ACC112 (cell line): ENCODE data around the gene EPOP.
"Not testable (repeated sequence)": the region's sequence is repeated elsewhere in the genome, so short reads cannot be mapped to it uniquely, and the experiment has no call there.

Experiments
- H2AFZ ChIP-seq: fragments of 200-600 bp; sonication (generic); one replicate; pipeline ENCODE4 v1.6.0; 2017; ENCODE audit warnings: antibody characterized with exemption, low read length; ENCODE audit not compliant: unreplicated experiment
- H3K27ac ChIP-seq: fragments of 200-600 bp; sonication (generic); 2 replicates; pipeline ENCODE4 v1.5.1; 2014; ENCODE audit warnings: low read depth, mild to moderate bottlenecking, antibody characterized with exemption, low read length, moderate library complexity
- H3K27me3 ChIP-seq: fragments of 200-600 bp; sonication (generic); 2 replicates; pipeline ENCODE4 v1.6.1; 2014; ENCODE audit warnings: mild to moderate bottlenecking, antibody characterized with exemption, low read length, moderate library complexity, mixed read lengths; ENCODE audit not compliant: insufficient read depth
- H3K36me3 ChIP-seq: fragments of 200-600 bp; sonication (generic); 2 replicates; pipeline ENCODE4 v1.6.1; 2016; ENCODE audit warnings: mild to moderate bottlenecking, antibody characterized with exemption, low read length, moderate library complexity, mixed read lengths; ENCODE audit not compliant: insufficient read depth
- H3K4me1 ChIP-seq: fragments of 200-600 bp; sonication (generic); one replicate; pipeline ENCODE4 v1.6.1; 2016; ENCODE audit warnings: low read length, mixed read lengths; ENCODE audit not compliant: insufficient read depth, unreplicated experiment, control insufficient read depth
- H3K4me3 ChIP-seq: fragments of 200-600 bp; sonication (generic); 2 replicates; pipeline ENCODE4 v1.5.1; 2014; ENCODE audit warnings: mild to moderate bottlenecking, low read depth, low read length
- H3K79me2 ChIP-seq: fragments of 200-600 bp; sonication (generic); one replicate; pipeline ENCODE4 v1.6.0; 2016; ENCODE audit warnings: low read length; ENCODE audit not compliant: control insufficient read depth, unreplicated experiment, insufficient read depth

The EPOP gene

GRCh38 chr17:38658741-38659345 is 15.9 kb downstream of the EPOP start:
- Histone ChIP-seq H2AFZ (no peak overlapping the region), H3K4me3 (no peak overlapping the region), H3K79me2 (no peaks in the 10 kb centered on the region)

GRCh38 chr17:38657824-38658740 is 16.7 kb downstream of the EPOP start:
- Histone ChIP-seq H3K27me3 (peaks cover 22% of the 10 kb centered on the region), H3K4me1 (no peaks in the 10 kb centered on the region), H3K36me3 (no peaks in the 10 kb centered on the region), H2AFZ (no peak overlapping the region), H3K27ac (no peak overlapping the region), H3K79me2 (no peaks in the 10 kb centered on the region), H3K4me3 (no peak overlapping the region)

More at GRCh38 chr17:38658741-38659345, 15.9 kb downstream of the EPOP start:
- Histone ChIP-seq H3K27ac (no peak overlapping the region), H3K36me3 (no peaks in the 10 kb centered on the region), H3K4me1 (no peaks in the 10 kb centered on the region), H3K27me3 (peaks cover 14% of the 10 kb centered on the region)

DNA sequence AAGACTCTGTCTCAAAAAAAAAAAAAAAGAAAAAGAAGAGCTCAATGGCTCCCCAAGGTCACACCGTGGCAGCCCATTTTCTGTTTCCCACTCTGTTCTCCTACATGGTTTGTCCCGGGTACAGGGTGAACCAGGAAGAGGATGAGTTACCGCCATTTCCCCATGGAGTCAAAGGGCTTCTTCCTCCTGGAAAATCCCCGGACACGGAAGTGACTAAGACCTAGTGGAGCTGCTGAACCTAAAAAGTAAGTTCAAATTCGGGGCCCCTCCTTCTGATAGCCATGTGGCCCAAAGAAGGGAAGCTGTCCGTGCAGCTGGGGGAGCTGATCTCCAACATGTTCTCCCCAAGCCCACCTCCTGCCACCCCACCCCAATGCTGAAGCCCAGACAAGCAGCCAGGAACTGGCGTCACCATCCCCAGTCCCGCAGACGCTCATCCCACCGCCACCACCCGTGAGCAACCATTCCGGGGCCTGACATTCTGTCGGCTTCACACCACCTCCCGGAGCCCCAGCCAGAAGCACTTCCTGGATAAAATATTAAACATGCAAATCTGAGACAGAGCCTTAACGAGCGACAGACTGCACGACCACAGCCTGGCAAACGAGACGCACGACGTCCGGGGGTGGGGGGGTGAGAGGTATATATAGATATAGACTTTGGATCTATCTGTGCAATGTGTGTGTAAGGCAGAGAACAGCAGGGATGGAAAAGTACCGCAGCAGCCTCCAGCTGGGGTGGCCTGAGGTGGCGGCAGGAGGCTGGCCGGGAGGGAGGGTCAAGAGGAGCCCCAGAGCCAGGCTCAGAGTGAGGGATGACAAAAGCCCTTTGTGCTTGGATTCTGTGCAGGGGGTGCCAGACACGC is 17.6 kb downstream of the EPOP start:
- H3K27ac ChIP-seq = no peak overlapping the region
- no peaks in the 10 kb centered on the region for H3K79me2 ChIP-seq
- no peak overlapping the region for H2AFZ ChIP-seq
- H3K36me3 ChIP-seq = no peaks in the 10 kb centered on the region
- H3K4me3 ChIP-seq = no peak overlapping the region
- H3K27me3 ChIP-seq = peaks cover 22% of the 10 kb centered on the region
- H3K4me1 ChIP-seq = no peaks in the 10 kb centered on the region

DNA sequence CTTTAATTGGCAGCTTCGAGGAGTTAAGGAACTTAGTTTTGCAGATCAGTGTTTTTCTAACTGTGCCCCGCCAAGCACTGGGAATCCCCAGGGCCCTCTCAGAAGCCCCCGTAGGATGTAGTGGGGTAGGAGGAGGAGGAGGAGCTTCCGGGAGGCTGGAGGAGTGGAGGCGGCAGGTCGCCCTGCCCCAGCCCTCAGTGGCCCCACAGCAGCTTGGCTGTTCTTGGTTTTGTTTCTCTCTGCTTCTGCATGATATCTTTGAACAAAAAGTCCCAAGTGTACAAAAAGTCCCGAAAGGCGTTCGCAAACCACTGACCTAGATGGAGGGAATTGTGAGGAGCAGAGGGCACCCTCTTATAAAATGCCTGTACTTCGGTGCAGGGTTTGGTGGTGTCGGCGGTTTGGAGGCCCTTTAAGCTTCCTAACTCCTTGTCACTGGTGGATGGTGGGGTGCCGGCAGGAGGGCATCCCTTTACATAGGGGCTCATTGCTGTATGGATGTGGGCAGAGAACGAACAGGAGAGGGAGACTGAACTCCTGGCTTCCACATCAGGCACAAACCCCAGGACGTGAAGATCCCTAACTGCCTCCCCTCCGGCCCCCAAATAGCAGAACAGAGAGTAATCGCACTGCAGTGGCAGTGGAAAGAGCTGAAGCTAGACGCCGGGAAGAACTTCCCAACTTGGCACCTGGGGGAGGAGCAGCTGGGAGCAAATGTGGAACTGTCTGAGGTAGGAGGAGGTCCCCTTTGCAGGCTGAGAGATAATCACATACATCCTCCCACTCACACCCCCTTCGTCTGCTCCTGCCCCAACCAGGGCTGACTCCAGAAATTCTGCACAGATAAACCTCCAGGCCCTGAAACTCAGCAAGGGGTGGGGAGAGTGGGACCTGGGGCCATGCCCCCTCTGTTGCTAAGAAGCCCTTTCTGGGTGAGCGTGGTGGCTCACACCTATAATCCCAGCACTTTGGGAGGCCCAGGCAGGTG is 20.1 kb downstream of the EPOP start:
- H3K4me1 ChIP-seq = no peaks in the 10 kb centered on the region

GRCh38 chr17:38653679-38654078 is 21.1 kb downstream of the EPOP start:
- H3K27me3 ChIP-seq = peaks cover 22% of the 10 kb centered on the region
- no peaks in the 10 kb centered on the region for H3K4me1 ChIP-seq
- H2AFZ ChIP-seq = no peak overlapping the region
- H3K79me2 ChIP-seq = no peaks in the 10 kb centered on the region
- no peak overlapping the region for H3K27ac ChIP-seq
- H3K4me3 ChIP-seq = no peak overlapping the region
- no peaks in the 10 kb centered on the region for H3K36me3 ChIP-seq

More for the DNA sequence above, 20.1 kb downstream of the EPOP start:
- H3K27me3 ChIP-seq = peaks cover 22% of the 10 kb centered on the region
- H3K27ac ChIP-seq = no peak overlapping the region
- H3K36me3 ChIP-seq = no peaks in the 10 kb centered on the region
- peak overlapping the region; percentile 24; the same call in 1 of the 2 replicates for H3K4me3 ChIP-seq
- no peaks in the 10 kb centered on the region for H3K79me2 ChIP-seq
- no peak overlapping the region for H2AFZ ChIP-seq

- Histone ChIP-seq H2AFZ (no peak overlapping the region), H3K27me3 (peaks cover 22% of the 10 kb centered on the region), H3K4me1 (no peaks in the 10 kb centered on the region), H3K79me2 (no peaks in the 10 kb centered on the region), H3K4me3 (no peak overlapping the region), H3K27ac (no peak overlapping the region), H3K36me3 (no peaks in the 10 kb centered on the region)
These were observed 21.5 kb downstream of the EPOP start for GRCh38 chr17:38653230-38653629.

- not testable (repeated sequence) for H3K4me3 ChIP-seq, H2AFZ ChIP-seq, H3K79me2 ChIP-seq, H3K27ac ChIP-seq, H3K4me1 ChIP-seq, H3K36me3 ChIP-seq
- H3K27me3 ChIP-seq = peaks cover 34% of the 10 kb centered on the region
These were observed 24.0 kb downstream of the EPOP start for GRCh38 chr17:38650653-38651173.

- Histone ChIP-seq H3K36me3 (no peaks in the 10 kb centered on the region), H3K79me2 (no peaks in the 10 kb centered on the region), H3K27me3 (no peaks in the 10 kb centered on the region; the same call in 1 of the 2 replicates), H3K4me1 (no peaks in the 10 kb centered on the region), H3K4me3 (no peak overlapping the region), H2AFZ (no peak overlapping the region), H3K27ac (no peak overlapping the region)
These were observed 36.8 kb downstream of the EPOP start for GRCh38 chr17:38637951-38638350.

GRCh38 chr17:38636054-38636453 is 38.7 kb downstream of the EPOP start:
- Histone ChIP-seq H2AFZ (no peak overlapping the region), H3K79me2 (no peaks in the 10 kb centered on the region), H3K4me3 (no peak overlapping the region), H3K4me1 (no peaks in the 10 kb centered on the region), H3K27ac (no peak overlapping the region), H3K36me3 (no peaks in the 10 kb centered on the region), H3K27me3 (no peaks in the 10 kb centered on the region; the same call in 1 of the 2 replicates)
